Stimulated activated naive CD4-positive, alpha-beta T cell (primary cell): Measurements from ENCODE around the gene CTSC.
A peak's percentile ranks its signal among the peaks of the same experiment; 100 is the strongest.
"Not testable (repeated sequence)": the region's sequence is repeated elsewhere in the genome, so short reads cannot be mapped to it uniquely, and the experiment has no call there.

Experiments
- DNase-seq, 6 experiments: peaks; one replicate each; lab custom pipeline; 2025; lab: John Stamatoyannopoulos, UW

Gene CTSC

DNA sequence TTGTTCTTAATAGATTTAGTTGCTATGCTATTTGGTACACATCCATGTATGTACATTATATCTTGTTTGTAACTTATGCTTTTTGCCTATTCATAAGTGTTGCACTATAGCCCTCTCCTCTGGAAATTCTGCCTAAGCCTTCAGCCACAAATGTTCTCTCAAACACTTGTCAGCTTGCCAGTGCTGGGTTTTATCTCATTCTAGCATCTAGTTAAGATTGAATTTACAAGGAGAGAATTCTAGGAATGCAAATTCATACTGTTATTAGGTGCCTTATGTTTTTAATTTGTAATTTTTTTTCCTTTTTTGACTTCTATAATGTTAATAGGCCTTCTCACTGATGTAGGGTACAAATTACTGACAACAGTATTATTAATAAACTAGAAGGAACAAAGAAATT, 14.6 kb upstream of the CTSC start:
- DNase-seq: no peak

DNA sequence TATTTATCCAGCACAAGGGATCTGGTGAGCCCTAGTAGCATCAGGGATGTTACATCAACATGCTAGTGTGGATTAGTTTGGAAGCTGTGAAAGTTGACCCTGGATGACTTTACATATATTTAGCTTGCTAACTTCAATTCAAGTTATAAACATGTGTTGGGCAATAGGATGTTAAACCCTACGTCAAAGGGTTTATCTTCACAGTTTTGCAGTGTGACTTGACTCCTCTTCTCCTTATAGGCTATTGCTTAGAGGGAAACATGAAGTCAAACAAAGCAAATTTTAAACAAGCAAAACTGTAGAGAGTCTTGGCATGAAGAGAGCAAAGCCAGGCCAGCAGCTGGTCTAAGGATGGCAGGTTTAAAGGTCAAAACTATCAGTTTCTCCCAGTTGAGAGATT, 11.3 kb upstream of the CTSC start:
- no peak for DNase-seq

DNA sequence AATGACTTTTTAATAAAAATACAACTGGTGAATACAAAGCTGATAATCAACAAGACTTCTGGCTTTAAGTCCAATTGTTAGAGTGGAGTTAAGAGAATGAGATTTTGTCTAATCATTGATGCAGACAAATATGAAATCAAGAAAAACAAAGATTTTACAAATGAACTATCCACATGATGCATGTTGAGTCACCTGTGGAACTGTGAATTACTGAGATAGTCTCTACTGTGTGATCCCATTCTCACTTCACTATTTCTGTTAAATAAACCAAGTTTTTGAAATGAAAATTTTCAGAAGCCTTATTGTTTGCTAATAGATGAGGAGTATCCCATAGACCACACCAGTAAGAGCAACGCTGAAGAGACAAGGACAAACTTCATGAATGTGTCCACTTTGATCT, 8.4 kb upstream of the CTSC start:
- no peak for DNase-seq

DNA sequence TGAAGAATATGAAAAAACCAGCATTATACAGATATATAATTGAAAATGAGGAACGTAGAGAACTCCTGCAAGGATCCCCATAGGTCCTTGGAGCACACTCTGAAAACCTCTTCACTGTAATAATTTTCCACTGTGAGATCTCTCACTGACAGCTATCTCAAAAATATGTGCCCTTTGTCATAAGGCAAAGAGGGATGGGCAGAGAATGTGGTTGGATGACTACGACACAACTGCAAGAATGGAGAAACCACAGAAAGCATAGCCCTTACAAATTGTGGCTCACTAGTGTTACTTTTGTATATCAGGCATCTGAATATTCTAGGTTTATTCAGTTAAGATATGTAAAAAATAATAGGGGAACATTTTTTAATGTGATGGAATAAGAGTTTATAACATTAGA, 7.9 kb upstream of the CTSC start:
- DNase-seq: no peak

DNA sequence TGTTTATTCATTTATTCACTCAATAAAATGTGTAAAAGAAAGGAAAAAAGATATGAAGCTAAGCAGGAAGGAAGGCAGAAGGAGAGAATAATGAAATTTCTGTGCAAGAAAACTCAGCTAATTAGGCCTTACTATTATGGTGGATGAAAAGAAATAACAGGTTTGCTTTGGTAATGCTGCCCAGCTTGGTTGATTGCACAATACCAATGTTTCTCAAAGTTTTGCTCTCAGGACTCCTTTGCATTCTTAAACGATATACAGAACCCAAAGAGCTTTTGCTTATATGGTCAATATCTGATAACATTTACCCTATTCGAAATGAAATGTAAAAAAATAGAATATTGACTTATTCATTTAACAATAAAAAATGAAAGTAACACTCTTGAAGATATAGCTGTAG, 7.3 kb upstream of the CTSC start:
- DNase-seq: no peak

DNA sequence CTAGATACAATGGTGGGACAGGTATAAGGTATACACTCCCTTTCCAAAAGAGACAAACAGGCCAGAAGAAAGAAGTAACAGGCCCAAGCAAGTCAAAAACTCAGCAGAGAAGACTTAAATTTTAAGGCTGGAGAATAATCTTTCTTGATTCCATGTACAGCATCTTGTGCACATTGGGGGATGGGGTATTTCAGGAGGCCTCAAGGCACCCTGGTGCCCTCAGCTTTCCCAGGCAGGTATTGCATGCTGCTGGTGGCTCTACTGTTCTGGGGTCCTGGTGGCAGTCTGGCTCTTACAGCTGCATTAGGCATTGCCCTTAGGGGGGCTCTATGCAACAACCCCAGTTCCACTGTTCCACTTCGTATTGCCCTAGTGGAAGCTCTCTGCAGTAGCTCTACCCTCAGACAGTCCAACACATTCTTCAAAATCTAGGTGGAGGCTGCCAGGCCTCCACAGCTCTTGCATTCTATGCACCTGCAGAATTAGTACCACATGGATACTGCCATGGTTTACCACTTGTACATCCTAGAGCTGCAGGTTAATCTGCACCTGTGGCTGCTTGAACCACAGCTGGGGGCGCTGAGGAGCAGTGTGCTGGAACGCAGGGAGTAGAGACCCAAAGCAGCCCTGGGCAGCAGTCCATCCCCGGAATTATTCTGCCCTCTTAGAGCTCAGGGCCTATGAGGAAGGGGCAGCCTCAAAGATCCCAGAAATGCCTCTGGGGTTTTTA, 4.2 kb upstream of the CTSC start:
- no peak for DNase-seq

DNA sequence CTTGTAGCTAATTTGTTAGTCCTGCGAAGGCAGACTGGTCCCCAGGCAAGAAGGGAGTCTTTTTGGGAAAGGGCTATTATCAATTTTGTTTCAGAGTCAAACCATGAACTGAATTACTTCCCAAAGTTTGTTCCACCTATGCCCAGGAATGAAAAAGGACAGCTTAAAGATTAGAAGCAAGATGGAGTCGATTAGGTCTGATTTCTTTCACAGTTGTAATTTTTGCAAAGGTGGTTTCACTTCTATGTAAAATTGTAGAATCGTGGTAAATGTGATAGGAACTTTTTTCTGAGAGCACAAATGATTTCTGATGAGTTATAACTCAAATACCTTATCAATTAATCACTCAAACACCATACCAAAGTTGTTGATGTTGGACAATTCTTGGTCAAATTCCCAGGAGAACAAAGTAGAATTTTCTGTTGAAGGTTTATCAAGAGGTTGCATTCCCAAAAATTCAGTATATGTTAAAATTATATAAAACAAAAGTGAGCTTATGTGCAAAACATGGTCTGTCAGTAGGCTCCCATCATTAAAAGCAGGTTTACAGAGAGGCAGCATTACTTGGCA, 2.9 kb upstream of the CTSC start:
- DNase-seq: no peak

DNA sequence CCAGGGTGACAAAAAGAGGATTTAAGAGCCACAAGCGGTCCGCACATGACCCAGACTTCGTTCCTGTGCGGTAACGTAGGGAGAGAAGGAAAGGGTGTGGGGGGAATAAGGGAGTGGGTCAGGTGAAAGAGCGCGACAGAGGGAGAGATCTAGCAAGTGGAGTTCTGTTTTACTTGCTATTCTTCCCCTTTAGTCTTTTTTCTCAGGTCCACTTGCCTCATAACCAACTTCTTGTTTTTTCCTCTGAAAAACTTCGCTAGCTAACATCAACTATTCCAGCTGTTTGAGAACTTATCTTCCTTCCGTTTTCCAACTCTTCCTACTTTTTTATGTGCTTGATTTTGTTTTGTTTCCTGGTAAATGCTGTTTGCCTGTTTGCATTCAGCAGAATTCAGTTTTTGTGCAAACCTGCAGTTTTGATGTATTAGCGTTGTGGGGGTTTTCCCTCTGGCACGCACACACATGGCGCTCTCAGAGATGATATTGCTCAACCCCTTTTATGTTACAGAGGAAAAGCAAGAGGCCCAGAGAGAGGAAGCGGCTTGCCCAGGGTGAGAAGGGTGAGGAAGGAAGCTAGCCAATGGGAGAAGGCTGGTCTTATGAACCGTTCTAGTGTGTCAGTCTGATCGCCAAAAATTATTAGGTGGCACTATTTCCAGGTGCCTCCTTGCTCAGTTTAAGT, 592 bp upstream of the CTSC start:
- DNase-seq: peak in 5 of 6 experiments; percentile 18 to 56 (median 27)

DNA sequence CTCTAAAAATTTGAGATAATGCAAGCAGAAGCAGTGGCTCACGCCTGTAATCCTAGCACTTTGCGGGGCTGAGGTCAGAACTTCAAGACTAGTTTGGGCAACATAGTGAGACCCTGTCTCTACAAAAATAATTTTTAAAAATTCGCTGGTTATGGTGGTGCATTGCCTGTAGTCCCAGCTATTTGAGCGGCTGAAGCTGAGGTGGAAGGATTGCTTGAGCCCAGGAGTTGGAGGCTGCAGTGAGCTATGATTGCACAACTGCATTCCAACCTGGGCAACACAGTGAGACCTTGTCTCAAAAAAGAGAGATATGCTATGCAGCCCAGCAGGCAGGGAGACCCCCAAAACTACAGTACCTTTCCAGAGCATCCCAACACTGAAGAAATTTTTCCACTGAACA, 2.3 kb downstream of the CTSC start:
- no peak for DNase-seq

DNA sequence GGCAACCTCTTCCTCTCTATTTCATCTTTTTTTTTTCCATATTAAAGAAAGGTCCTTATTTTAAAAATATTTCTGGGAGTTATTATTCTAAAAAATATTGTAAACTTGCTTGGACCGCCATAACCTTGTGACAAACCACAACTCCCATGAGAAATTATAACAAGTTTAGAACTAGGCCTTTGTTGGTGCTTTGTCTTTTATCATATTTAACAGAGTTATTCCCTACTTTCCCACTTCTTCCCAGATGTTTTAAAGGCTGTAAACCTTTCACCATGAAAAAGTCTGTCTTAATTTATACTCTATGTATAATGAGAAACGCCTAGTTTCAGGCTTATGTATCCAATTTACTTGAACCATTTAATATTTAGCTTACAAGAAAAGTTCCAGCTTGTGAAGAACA, 3.7 kb downstream of the CTSC start:
- no peak for DNase-seq

DNA sequence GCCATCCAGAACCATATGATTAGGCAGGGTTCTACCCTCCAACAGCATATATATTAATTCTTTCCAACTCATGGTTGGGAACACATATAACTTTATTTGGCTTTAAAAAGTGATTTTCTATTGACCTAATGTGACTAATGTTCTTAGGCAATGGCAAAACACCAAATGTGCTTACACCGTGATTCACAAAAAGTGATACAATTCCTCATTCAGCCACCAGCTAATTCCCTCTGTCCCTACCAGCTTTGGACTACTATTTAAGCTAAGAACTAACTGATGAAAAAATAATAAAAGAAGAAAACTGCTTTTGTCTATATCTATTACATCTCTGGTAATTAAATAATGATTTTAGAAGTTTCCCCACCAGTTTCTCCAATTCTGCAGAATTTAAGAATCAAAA, 4.7 kb downstream of the CTSC start:
- no peak for DNase-seq

DNA sequence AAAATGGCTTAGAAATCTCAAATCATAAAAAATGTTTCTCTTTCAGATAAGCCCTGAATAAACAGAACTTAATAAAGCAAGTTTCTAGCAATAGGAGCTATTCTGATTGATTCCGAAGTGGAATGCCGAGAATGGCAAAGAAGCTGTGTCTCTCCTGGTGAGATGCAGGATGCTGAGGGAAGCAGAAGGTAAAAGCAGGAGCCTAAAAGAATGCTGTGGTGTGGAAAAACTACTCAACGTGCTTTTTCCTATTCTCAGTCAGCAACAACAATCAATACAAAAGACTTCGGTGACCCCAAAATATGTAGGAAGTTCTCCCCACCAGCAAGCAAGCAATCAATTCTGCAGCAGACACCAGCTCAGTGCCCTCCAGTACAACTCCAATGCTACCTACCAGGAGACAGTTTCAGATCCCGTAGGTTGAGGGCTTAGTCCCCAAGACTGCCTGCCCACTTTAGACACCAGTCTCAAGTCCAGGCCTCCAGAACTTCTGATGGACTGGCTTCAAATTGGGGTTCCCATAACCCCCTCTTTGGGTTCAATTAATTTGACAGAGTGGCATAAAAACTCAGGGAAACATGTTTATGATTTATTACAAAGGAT, 6.6 kb downstream of the CTSC start:
- DNase-seq: no peak

DNA sequence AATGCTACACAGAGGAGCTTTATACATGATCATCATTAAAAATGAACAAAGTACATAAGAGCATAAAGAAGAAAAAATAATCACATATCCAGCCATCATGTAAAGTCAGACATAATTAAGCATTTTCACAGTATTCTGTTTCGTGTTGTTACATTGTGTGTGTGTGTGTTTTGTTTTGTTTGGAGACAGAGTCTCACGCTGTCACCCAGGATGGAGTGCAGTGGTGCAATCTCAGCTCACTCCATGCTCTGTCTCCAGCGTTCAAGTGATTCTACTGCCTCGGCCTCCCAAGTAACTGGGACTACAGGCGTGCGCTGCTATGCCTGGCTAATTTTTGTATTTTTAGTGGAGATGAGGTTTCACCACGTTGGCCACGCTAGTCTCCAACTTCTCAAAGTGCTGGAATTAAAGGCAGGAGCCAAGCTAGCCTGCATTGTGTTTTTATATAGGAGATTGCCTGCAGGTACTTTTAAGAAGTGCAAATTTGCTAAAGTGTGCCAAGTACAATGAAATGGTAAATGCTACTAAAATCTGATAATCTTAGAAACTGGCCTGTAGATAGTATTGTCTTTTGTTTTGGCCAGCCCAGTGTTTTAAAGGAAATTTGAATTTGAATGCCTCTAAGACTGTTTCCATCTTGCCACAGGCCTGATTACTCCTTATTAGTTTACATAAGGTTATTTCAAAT, 7.8 kb downstream of the CTSC start:
- no peak for DNase-seq

DNA sequence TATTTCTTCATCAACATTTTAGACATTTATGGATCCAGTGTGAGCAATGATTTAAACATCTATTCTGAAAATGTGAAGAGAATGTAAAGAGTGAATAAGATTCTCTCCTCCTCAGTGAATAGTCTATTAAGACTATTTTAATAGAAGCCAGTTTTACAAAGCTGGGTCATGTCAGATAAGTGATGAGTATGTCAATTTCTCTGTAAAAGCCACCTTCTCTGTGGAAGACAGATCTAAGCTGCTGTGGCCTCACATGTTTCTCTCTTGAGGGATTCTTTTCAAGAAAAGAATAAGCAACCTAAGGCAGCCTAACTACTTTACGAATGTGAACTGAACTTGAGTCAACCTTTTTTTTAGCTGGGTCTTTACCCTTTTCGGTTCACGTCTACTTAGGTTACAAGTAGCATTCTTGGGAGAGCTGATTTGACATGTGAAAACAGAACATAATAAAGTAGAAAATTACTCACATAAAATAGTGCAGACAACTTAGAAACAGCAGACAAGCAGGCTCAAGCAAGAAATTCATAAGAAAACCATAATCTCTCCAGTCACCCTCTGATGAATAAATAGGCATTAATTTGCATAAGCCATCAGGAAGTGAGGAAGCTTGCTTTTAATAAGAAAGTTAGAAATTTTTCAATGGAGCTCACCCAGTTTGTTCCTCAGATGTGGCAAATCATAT, 9.9 kb downstream of the CTSC start:
- no peak for DNase-seq

DNA sequence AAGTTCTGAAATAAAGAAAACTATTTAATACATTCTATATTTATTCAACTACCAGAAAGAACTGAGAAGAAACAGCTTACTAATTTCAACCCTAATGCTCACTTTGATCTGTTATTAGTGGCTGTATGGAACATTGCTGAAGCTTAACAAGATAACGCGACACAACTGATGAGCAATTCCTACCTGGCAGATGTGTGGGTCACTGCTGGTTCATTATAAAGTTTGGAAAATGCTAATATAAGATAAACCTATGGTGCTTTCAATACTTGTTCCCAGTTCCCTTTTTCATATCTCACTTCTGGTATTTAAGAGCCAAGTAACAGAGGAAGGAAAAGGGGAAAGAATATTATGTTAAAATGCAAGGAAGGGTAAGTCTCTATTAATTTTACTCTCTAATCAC, 10.5 kb downstream of the CTSC start:
- no peak for DNase-seq

DNA sequence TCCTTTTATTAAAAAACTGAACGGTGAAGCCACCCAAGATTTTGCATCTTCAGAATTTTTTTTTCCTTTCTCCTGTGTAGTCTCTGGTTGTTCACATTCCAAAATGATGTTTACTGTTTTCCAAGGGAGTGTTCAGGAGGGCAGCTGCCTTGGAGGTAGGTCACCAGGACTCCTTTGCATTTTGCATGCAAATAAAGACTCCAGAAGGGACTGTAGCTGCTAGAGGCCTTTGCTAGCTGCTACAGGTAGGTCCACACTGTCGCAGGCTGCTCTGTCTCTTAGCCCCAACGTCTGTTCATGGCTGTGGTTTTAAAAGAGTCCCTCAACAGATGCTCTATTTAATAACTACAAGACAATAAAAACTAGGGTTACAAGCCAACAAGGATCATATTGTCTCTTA, 11.4 kb downstream of the CTSC start:
- no peak for DNase-seq

DNA sequence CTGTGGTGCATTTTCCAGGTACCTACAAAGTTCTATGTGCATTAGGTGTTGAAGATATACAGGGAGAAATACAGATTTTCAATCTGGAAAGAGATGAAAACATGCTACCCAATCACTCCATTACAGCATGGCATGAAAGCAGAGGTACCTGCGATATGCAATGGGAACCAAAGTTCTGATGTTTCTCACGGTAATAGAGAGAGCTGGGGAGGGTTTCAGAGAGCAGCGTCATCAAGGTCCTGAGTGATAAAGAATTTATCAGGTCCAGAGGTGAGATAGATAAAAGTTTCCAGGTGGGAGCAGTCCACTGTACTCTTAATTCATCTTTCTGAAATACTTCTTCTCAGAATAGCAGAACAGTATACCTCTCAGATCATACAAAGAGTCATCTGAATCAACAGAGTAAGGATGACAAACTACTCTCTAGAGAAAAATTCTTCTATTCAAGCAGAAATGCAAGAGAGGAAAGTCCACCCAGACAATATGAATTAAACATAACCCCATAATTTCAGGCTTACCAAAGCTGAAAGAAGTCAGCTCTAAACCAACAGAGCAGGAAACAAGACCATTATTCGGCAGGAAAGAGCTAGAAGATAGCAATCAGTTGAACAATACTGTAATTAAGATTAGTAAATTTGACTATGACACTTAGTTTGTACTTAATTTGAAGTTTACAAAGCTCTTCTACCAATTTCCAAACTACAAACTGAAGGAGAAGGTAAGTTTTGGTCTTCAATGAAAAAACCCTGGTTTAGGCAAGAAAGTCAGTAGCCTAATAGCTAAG, 12.8 kb downstream of the CTSC start:
- DNase-seq: no peak

DNA sequence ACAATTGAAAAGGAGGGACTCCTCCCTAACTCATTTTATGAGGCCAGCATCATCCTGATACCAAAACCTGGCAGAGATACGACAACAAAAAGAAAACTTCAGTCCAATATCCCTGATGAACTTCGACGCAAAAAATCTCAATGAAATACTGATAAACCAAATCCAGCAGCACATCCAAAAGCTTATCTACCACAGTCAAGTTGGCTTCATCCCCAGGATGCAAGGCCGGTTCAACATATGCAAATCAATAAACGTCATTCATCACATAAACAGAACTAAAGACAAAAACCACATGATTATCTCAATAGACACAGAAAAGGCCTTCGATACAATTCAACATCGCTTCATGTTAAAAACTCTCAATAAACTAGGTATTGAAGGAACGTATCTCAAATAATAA, 14.7 kb downstream of the CTSC start:
- DNase-seq: not testable (repeated sequence)

DNA sequence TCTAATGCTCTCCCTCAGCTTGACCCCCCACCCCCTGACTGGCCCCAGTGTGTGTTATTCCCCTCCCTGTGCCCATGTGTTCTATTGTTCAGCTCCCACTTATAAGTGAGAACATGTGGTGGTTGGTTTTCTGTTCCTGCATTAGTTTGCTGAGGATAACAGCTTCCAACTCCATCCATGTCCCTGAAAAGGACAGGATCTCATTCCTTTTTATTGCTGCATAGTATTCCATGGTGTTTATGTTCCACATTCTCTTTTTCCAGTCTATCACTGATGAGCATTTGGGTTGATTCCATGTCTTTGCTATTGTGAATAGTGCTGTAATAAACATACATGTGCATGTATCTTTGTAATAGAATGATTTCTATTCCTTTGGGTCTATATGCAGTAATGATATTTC, 16.1 kb downstream of the CTSC start:
- not testable (repeated sequence) for DNase-seq

DNA sequence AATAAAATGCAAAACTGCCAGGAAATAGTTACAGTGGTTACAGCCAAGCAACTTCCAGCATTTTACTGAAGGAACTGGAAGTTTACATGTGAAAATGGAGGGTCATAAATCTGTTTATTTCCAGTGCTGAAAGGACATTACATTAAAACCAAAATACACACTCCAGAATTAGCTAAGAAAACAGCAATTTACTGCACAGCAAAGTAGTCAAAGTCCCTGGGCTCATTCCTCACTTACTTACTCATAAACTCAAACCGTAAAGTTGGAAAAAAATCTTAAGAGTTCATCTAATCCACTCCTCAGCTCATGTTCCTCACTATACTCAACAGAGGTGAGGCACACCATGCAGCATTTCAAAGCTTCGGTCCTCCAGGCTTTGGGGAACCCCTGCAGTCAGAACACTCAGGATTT, 17.4 kb downstream of the CTSC start:
- DNase-seq: no peak

DNA sequence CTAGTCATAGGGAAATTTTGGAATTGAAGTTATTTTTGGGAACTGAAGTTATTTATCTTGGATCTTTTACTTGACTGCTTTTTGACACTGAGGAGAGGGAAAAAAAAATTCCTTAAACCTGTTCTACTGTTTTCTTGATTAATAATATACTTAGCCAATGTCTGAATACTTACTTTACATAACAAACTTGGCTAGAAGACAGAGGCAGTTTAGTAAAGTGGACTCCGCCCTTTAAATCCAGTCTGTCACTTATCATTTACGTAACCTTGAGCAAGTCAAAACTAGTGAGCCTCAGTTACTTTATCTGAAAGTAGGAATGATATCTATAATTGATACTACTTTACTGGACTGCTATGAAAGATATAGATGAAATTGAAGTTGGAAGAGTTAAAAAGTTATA, 19.5 kb downstream of the CTSC start:
- no peak for DNase-seq
